B cell (primary cell): ENCODE data around the gene ARFGEF2.

Experiments used
- EZH2 ChIP-seq: IDR thresholded peaks from 2 replicates; pipeline ENCODE4 v1.6.1; 2012; ENCODE audit warnings: borderline replicate concordance, low read depth, mild to moderate bottlenecking, moderate library complexity, low read length; ENCODE audit not compliant: insufficient read depth, poor library complexity, severe bottlenecking
- TF ChIP-seq, protein P1 (sequence below): fragments of 200-600 bp; IDR thresholded peaks from one replicate; pipeline ENCODE4 v1.8.0; 2022; ENCODE audit warnings: antibody characterized with exemption, mild to moderate bottlenecking

- TF ChIP-seq, protein P1, sequence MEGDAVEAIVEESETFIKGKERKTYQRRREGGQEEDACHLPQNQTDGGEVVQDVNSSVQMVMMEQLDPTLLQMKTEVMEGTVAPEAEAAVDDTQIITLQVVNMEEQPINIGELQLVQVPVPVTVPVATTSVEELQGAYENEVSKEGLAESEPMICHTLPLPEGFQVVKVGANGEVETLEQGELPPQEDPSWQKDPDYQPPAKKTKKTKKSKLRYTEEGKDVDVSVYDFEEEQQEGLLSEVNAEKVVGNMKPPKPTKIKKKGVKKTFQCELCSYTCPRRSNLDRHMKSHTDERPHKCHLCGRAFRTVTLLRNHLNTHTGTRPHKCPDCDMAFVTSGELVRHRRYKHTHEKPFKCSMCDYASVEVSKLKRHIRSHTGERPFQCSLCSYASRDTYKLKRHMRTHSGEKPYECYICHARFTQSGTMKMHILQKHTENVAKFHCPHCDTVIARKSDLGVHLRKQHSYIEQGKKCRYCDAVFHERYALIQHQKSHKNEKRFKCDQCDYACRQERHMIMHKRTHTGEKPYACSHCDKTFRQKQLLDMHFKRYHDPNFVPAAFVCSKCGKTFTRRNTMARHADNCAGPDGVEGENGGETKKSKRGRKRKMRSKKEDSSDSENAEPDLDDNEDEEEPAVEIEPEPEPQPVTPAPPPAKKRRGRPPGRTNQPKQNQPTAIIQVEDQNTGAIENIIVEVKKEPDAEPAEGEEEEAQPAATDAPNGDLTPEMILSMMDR = no peak
- TF ChIP-seq EZH2 = no peak
Measured at GRCh38 chr20:48958743-48959142, 37.2 kb downstream of the ARFGEF2 start.
